ENCODE measurements around the gene PTPRQ. TPM values are rescaled to one million over a fixed set of nuclear protein-coding genes. Genes with fewer than 3 reads are reported as not detected.
"Not testable (repeated sequence)": the region's sequence is repeated elsewhere in the genome, so short reads cannot be mapped to it uniquely, and the experiment has no call there.

The PTPRQ gene
- not detected for total RNA-seq

- no peak for DNase-seq
Observed at GRCh38 chr12:80443974-80444666, at the start of gene PTPRQ. Gene PTPRQ (plus strand): TSS chr12:80444235. CDS start chr12:80444346, 111 bp downstream.

- DNase-seq, result no peak
Observed at GRCh38 chr12:80400571-80400991, 43.5 kb upstream of the PTPRQ start.

- DNase-seq, result no peak
Observed at GRCh38 chr12:80401191-80401590, 42.8 kb upstream of the PTPRQ start.

GRCh38 chr12:80404629-80405028, 39.4 kb upstream of the PTPRQ start:
- DNase-seq, result no peak

- DNase-seq, result no peak
Observed at GRCh38 chr12:80406253-80406652, 37.8 kb upstream of the PTPRQ start.

GRCh38 chr12:80411787-80412186, 32.2 kb upstream of the PTPRQ start:
- DNase-seq, result no peak

- DNase-seq, result no peak
Observed at GRCh38 chr12:80412343-80412953, 31.6 kb upstream of the PTPRQ start.

- DNase-seq, result no peak
Observed at GRCh38 chr12:80413462-80413861, 30.6 kb upstream of the PTPRQ start.

- no peak for DNase-seq
Observed at GRCh38 chr12:80415466-80415865, 28.6 kb upstream of the PTPRQ start.

- no peak for DNase-seq
Observed at GRCh38 chr12:80419644-80420043, 24.4 kb upstream of the PTPRQ start.

- DNase-seq, result no peak
Observed at GRCh38 chr12:80420075-80420474, 24.0 kb upstream of the PTPRQ start.

GRCh38 chr12:80422550-80422949, 21.5 kb upstream of the PTPRQ start:
- no peak for DNase-seq

- DNase-seq, result no peak
Observed at GRCh38 chr12:80432061-80432460, 12.0 kb upstream of the PTPRQ start.

GRCh38 chr12:80441921-80442320, 2.1 kb upstream of the PTPRQ start:
- no peak for DNase-seq

- no peak for DNase-seq
Observed at GRCh38 chr12:80442426-80443222, 1.4 kb upstream of the PTPRQ start.

GRCh38 chr12:80445083-80445793, 1.2 kb downstream of the PTPRQ start:
- DNase-seq, result no peak

- DNase-seq, result no peak
Observed at GRCh38 chr12:80456513-80456912, 12.5 kb downstream of the PTPRQ start.

GRCh38 chr12:80460972-80461371, 16.9 kb downstream of the PTPRQ start:
- no peak for DNase-seq

- DNase-seq, result not testable (repeated sequence)
Observed at GRCh38 chr12:80461851-80462250, 17.8 kb downstream of the PTPRQ start.

GRCh38 chr12:80469681-80470080, 25.6 kb downstream of the PTPRQ start:
- no peak for DNase-seq

GRCh38 chr12:80470403-80470802, 26.4 kb downstream of the PTPRQ start:
- DNase-seq, result no peak

- no peak for DNase-seq
Observed at GRCh38 chr12:80472236-80472635, 28.2 kb downstream of the PTPRQ start.

- DNase-seq, result no peak
Observed at GRCh38 chr12:80472911-80473500, 29.0 kb downstream of the PTPRQ start.

All from effector CD4-positive, alpha-beta T cell (primary cell).